Astrocyte of the cerebellum (primary cell): ENCODE data around the gene NUDT2.
A peak's percentile ranks its signal among the peaks of the same experiment; 100 is the strongest.

Experiments
- DNase-seq: peaks from one replicate; pipeline ENCODE4 v3.0.0-alpha.2; 2011; ENCODE audit warnings: low read depth
- H3K4me3 ChIP-seq: 2 replicates; pipeline ENCODE4 v1.5.1; 2011; ENCODE audit warnings: mild to moderate bottlenecking, low read depth, low read length, moderate library complexity
- CTCF ChIP-seq: IDR thresholded peaks from 2 replicates; pipeline ENCODE4 v1.5.1; 2012; ENCODE audit warnings: low read length, low read depth, moderate library complexity, mild to moderate bottlenecking; ENCODE audit errors: missing control alignments
- in situ Hi-C: cut with HindIII; loops from 2 replicates; pipeline ENCODE4 v1.10.0; 2017; ENCODE audit warnings: low sequenced_read_pairs

NUDT2 gene

GRCh38 chr9:34375901-34376595, 46.7 kb downstream of the NUDT2 start:
- in situ Hi-C loops = no loop called here
- peak overlapping the region; percentile 67 for H3K4me3 ChIP-seq
- peak; percentile 26 for TF ChIP-seq CTCF
- DNase-seq = no peak

- in situ Hi-C loops = no loop called here
- peak within 1 kb of the TSS; percentile 67 for H3K4me3 ChIP-seq
- no peak for TF ChIP-seq CTCF
- peak; percentile 48 for DNase-seq
These were observed 47.4 kb downstream of the NUDT2 start, which contains the start of gene MYORG for GRCh38 chr9:34376596-34377403. Gene MYORG, minus strand, starts transcription at chr9:34376898. Its CDS starts 3,955 bp downstream, at chr9:34372943.

GRCh38 chr9:34377404-34377746, 48.0 kb downstream of the NUDT2 start:
- DNase-seq = no peak
- no peak for TF ChIP-seq CTCF
- H3K4me3 ChIP-seq = peak overlapping the region; percentile 67
- in situ Hi-C loops = no loop called here

- no peak for DNase-seq
- no peak overlapping the region for H3K4me3 ChIP-seq
- TF ChIP-seq CTCF = no peak
- in situ Hi-C loops = no loop called here
These were observed 49.1 kb downstream of the NUDT2 start for GRCh38 chr9:34378376-34379060.

GRCh38 chr9:34379334-34380033, 50.1 kb downstream of the NUDT2 start:
- peak; percentile 99 for TF ChIP-seq CTCF
- H3K4me3 ChIP-seq = peak overlapping the region; percentile 34
- DNase-seq = peak; percentile 50
- in situ Hi-C loops = no loop called here

GRCh38 chr9:34380034-34380510, 50.7 kb downstream of the NUDT2 start:
- H3K4me3 ChIP-seq = no peak overlapping the region
- in situ Hi-C loops = no loop called here
- TF ChIP-seq CTCF = no peak
- DNase-seq = no peak
